Ramos (cell line): ENCODE data around the gene TAF6.

Experiments
- in situ Hi-C: fragments of 300-500 bp; cut with MboI; formaldehyde crosslinking; loops from one replicate; pipeline ENCODE4 v1.14.3; 2022; ENCODE audit warnings: low sequenced_read_pairs; ENCODE audit not compliant: unreplicated experiment

TAF6 gene

DNA sequence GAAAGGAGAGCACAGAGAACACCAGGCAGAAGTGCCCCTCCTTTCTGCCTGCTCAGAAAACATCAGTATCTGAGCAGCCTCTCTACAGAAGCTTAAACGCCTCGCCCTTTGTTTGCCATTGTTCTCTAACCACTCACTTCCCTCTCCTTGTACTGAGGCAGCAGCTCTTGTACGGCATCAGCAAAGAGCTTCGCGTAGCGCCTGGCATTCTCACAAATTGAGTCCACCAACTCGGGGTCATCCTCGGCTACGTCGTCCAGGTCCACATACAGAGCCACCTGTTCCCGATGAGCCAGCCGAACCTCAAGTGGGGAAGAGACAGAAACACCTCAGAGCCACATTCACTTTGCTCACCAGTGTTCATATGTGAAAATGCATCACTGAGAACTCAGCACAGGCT is 19.7 kb downstream of the TAF6 start:
- in situ Hi-C loops = no loop called here

DNA sequence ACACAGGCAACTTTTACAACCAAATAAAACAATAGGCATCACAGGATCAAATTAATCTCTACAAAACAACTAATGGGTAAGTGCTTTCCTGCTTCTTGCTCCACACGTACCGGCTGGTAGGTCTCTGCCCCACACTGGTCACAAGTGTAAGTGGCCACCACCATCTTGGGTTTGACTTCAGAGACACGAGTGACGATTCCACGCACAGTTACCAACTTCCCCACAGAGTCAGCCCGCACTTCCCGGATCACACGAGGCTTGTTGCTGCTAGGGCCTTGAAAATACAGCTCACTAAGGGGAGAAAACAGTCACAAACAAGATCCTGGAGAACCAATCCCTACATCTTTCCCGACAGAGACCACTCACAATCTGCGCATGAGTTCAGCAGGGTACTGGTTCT is 20.2 kb downstream of the TAF6 start:
- in situ Hi-C loops = no loop called here

DNA sequence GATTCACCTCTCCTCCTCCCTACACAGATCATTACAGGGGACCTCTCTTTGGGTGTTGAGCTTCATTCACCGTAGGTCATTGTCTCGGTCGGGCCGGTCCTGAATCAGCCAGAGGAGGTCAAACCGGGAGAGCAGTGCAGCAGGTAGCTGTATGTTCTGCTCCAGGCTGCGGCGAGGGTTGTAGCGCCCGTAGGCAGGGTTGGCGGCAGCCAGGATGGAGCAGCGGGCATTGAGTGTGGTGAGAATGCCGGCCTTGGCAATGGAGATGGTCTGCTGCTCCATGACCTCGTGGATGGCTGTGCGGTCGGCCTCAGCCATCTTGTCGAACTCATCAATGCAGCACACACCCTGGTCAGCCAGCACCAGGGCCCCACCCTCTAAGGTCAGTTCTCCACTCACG is 23.5 kb downstream of the TAF6 start:
- in situ Hi-C loops = no loop called here

DNA sequence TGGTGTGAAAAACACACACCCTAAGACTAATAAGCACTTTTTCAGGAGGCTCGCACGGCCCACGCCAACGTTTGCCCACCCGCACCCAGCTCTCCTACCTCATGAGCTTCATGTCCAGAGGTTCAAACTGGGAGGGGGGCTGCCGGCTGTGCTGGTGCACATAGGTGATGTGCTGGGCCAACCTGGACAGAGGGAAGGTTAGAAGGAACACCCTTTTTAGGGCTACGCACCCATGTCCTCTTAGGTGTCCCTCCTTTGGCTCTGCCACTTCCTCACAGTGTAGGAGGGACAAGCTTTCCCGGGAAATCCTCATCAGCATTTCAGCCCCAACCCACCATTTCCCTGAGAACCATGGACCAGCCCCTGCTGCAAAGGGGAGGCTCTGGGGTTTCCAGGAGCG is 23.9 kb downstream of the TAF6 start:
- in situ Hi-C loops = no loop called here

DNA sequence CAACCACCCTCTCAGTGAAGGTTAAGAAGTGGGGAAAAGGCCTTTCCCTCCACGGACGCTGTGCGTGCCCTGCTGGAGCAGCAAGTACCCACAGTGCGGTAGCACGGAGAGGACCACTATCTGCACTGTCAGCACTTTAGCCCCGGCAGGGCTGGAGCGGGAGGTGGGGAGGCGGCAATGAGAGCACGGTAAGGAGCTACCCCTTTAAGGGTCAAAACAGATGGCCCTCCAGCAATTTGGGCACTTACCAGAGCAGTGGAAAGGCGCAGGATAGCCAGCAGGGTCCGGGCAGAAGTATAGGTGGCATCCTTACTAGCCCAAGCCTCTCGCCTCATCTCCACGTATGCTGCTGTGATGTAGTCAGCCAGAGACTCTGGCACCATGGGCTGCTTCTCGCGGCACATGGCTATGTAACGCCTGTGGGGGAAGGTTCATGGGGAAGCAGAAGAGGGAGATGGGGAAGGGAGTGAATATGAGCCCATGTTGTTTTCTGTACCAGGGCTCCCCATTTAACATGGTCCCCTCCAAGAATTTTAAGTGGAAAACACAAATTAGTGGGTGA is 25.2 kb downstream of the TAF6 start:
- in situ Hi-C loops = no loop called here

DNA sequence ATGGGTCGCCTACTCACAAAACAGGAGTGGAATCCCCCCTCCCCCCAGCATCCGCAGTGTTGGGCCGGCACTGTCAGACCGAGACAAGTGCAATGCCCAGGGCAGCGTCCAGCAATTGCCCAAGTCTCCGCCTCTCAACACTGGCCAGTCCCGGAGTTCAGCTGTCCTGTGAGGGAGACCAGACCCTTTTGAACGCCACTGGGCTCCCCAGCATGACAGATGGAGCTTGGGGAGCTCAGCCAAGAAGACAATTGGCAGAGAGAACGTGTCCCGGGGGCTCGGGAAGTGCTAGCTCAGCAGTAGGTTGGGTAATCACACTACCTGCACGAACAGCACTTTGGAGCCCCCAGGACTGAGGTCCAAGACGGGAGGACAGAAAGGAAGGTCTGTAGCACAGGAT is 25.7 kb downstream of the TAF6 start:
- in situ Hi-C loops = no loop called here

DNA sequence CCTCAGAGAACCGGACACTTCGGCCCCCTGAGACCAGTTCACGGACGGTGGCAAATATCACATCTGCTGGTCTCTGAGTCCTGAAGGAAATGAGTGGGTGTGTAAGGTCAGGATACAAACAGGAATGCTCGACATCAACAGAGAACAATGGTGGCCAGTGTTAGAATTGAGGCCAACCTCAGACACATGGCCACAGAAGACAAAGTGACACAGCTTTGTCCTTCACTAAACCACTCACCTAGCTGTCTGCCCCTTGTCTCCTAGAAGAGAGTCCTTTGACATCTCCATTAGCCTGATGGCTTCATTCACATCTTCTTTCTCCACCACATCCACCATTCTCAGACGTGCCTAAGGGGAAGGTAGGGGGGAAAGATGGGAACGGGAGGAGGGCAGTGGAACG is 26.1 kb downstream of the TAF6 start:
- in situ Hi-C loops = no loop called here

DNA sequence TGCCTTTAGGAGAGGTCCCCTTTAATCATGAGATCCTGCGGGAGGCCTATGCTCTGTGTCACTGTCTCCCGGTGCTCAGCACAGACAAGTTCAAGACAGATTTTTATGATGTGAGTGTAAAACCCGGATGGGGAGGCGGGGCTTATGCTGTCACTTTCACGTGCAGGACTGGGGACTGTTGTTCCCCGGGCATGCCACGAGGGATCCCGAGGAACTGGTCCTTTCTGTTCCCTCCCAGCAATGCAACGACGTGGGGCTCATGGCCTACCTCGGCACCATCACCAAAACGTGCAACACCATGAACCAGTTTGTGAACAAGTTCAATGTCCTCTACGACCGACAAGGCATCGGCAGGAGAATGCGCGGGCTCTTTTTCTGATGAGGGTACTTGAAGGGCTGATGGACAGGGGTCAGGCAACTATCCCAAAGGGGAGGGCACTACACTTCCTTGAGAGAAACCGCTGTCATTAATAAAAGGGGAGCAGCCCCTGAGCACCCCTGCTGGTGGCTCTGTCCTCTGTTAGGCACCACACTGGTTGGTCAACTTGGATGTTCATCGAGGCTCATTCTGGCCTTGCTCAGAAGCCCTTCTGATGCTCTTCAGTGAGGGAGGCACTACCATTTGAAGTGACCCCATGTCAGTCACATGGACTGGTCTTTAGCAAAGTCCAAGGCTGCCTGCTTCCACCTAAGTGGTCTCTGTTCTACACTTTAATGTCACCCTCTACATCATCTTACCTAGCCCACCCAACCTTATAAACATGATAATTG is 27.6 kb downstream of the TAF6 start:
- in situ Hi-C loops = no loop called here

DNA sequence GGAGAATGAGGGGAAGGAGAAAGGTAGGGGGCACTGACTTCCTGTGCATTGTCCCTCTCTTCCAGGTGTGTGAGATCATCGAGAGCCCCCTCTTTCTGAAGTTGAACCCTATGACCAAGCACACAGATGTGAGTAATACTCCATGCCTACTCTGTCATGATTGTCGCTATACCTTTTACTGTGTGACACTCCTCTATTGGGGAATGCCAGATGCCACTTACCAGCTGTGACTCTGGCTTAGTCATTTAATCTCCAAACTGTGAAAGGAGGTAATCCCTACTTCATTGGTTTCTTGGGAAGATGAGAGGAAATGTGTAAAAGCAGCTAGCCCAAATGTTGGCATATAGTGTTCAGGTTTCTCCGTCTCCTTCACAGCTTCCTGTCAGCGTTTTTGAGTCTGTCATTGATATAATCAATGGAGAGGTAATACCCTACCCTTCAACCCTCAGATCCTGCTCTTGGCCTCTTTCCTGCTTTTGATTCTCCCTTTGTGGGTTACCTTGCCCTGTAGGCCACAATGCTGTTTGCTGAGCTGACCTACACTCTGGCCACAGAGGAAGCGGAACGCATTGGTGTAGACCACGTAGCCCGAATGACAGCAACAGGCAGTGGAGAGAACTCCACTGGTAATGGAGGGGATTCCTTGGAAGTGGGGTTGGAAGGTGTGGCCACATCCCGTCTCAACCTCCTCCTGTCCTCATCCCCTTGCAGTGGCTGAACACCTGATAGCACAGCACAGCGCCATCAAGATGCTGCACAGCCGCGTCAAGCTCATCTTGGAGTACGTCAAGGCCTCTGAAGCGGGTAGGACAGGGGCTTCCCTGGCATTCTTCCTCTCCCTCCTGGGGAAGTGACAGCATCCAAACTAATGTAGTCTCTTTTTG is 28.4 kb downstream of the TAF6 start:
- in situ Hi-C loops = no loop called here

DNA sequence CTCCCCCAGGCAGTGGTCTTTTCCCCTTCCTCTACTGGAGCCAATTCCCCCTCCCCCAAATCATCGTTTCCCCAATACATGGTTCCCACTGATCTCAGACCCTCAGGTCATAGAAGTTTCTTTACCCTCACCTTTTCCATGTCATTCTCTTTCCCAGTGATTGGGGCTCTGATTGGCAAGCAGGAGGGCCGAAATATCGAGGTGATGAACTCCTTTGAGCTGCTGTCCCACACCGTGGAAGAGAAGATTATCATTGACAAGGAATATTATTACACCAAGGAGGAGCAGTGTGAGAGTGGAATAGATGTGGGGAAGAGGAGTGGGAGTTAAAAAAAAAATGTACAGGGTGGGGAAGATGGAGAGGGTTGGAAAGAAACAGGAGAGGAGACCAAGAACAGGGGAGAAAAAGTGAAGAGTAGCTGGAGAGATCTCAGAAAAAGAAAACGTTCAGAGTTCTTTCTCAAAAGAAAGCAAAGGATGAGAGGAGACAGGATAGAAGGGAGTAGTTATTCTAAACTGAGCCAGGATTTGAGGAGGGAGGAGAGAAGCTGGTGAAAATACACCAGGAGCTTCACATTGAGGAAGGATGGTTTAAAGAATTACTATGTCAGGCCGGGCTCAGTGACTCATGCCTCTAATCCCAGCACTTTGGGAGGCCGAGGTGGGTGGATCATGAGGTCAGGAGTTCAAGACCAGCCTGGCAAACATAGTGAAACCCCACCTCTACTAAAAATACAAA is 29.5 kb downstream of the TAF6 start:
- in situ Hi-C loops = no loop called here

DNA sequence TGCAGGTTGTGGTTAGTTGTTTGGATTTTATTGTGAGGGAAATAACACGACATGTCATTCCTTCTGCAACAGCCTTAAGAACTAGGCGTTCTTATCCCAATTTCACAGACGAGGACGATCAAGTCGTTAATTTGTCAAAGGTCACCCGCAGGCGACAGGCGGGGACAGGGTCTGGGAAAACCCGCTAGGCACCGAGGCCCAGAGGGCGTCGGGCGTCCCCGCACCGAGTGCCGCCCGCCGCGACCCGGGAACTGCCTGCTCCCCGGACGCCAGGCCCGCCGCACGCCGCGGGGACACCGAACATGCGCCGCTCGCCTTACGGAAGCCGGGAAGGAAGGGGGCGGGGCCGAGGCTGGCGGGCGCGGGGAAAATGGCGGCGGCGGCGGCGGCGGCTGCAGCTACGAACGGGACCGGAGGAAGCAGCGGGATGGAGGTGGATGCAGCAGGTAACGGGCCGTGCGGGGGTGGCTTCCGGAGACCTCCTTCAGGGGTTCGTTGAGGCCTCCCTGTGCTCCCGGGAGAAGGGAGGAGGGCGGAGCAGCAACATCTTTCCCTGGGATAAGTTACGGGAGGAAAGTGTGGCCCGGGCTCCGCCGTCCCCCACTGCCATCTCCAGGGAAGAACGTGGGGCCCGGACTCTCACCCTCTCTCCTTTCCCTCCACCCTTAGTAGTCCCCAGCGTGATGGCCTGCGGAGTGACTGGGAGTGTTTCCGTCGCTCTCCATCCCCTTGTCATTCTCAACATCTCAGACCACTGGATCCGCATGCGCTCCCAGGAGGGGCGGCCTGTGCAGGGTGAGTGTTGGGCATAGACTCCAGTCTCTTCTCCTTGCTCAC is 30.3 kb downstream of the TAF6 start, which contains the start of gene COPS6:
COPS6 (plus strand) TSS at position 349 of the 837 bp plus-strand sequence; CDS start at position 371, 22 bp downstream.
- in situ Hi-C loops = no loop called here

DNA sequence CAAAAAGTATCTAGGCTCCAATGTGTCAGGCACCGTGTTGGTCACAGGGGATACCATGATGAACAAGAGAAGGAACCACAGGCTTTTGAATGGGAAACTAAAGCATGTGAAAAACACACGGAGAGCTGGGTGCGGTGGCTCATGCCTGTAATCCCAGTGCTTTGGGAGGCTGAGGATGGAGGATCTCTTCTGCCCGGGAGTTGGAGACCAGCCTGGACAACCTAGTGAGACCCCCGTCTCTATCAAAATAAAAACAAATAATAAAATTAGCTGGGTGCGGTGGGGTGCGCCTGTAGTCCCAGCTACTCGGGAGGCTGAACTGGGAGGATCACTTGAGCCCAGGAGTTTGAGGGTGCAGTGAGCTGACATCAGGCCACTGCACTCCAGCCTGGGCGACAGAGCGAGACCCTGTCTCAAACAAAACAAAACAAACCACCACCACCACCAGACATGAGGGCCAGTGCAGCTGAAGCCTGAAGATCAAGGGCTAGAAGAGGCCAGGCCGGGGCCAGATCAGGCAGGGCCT is 31.0 kb downstream of the TAF6 start:
- in situ Hi-C loops = no loop called here

DNA sequence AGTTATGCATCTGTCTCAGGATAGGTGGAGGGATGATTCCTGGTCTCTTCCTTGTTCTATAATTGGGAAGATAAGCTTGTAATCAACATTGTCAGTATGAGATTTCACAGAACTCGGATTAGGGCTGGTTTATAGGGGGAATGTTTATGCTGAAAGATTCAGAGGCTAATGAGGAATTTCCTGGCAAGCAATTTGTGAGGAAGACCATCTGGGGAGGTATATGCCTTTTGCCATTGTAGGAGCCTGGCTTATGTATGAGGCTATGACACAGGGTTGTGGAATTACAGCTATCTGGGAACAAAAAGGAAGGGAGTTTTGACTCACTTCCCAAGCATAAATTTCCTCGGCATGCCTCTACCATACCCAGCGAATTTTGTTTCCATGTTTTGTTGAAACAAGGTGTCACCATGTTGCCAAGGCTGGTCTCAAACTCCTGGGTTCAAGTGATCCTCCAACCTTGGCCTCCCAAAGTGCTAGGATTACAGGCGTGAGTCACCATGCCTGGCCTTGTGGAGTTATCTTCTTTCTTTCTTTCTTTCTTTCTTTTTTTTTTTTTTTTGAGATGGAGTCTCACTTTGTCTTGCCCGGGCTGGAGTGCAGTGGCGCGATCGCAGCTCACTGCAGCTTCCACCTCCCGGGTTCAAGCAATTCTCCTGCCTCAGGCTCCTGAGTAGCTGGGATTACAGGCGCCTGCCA is 32.0 kb downstream of the TAF6 start:
- in situ Hi-C loops = no loop called here

DNA sequence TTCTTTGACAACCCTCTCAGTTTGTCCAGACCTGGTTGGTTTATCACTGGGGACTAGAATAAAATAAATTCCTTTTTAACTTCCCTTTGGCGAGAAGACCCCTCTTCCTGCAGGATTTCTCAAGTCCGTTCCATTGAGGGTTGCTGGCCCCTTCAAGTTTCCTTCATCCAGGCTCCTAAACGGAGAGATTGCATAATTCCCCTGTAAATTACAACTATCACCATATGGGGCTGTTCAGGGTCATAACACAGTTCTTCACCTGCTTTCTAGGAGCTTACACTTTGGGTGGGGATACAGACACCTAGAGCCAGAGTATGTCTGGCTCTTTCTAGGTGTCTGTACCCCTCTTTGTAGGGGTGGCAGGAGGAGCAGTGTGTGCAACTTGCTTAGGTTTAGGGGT is 33.6 kb downstream of the TAF6 start:
- in situ Hi-C loops = no loop called here

DNA sequence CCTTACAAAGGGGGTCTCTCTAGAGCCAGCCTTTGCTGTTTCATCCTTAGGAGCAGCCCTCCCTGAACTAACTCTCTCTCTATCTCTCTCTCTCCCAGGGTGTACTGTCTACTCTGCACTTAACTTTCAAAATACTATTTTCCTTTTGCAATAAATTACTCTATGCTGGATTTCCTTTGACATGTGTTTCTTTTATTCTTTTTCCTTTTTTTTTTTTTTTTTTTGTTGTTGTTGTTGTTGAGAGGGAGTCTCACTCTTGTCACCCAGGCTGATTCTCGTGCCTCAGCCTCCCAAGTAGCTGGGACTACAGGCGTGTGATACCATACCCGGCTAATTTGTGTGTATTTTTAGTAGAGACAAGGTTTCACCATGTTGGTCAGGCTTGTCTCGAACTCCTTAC is 36.2 kb downstream of the TAF6 start:
- in situ Hi-C loops = no loop called here

DNA sequence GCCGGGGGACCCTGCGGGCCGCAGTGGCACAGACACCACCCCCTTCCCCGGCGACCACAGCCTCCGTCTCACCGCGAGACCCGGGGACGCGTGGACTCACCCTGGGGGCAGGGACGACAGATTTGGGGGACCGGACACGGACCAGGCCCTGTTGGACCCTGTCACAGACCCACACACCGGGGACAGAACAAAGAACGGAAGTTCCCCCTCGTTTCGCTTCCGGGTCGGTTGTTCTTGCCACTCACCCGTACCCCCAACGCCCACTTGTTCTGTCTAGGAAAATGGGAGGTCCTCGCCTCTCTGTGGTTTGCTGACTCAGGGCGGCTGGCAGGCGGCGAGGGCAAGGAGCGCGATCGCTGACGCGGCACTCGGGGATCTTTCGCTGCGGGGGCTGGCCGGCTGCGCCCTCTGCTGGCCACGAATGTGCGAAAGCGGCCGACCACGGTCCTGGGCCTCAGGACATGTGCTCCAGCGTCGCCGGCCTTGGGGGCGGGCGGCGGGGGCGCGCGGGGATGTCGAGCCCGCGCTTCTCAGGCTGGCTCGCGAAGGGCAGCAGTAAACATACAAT is 37.5 kb downstream of the TAF6 start, which contains the start of gene ZNF3:
ZNF3 (minus strand) TSS at position 189 of the 568 bp plus-strand sequence. CDS start 4,366 bp downstream, outside the sequence.
- in situ Hi-C loops = no loop called here

DNA sequence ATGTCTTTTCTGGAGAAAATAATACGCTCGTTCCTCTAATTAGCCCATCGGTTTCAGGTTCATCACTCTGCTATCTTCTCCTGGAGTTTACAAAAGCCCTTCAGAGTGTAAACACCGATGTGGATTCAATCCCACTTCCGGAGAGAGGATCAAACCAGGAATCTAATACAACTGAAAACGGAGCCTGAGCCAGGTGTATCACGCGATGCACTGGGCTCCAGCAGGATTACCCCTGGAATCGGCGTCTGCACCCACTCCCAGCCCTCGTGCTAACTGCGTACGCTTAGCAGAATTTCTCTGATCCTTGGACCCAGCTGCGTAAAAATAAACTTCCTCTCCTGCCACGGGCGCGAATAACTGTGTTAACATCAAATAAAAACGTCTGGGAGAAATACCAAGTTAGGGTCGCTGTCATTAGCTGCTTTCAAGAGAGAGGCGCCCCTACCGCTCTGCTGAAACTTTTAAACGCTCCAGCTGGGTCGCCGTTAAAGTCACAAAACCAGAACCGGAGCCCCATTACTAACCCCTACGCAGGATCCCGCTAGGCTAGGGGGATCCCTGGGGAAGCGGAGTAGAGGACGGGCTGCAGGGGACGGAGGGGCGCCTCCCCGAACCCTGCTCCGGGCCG is 38.1 kb downstream of the TAF6 start:
- in situ Hi-C loops = no loop called here

DNA sequence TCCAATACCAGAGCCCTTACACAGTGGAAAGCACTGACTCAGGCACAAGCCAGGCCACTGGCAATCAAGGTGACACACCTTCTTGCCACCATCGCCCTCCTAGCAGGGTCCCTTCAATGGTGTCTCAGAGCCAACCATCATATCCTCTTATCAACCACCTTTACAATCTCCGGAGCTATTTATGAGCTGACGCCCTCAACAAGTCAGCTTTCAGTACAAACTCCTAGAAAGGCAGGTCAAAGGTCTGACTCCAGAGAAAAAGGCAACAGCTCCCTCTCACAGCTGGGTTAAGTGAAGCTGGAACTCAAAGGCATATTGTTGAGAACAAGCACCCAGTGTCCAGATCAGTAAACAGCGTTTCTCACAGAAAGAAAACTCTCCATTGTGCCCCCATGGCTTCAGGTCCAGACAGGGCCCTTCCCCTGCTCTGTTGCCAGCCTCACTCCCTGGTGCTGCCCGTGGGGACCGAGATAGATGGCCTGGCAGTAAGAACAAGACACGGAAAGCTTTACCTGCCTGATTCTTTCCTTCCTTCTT is 40.1 kb downstream of the TAF6 start:
- in situ Hi-C loops = no loop called here
